SU-DHL-6 (cell line): ENCODE data around the gene GSDMA.
"Not testable (repeated sequence)": the region's sequence is repeated elsewhere in the genome, so short reads cannot be mapped to it uniquely, and the experiment has no call there.

Experiments used
- H2AFZ ChIP-seq: fragments of 200-600 bp; sonication (generic); 2 replicates; pipeline ENCODE4 v1.6.1; 2014; ENCODE audit warnings: low read depth, mild to moderate bottlenecking, moderate library complexity, mixed read lengths, antibody characterized with exemption, low read length; ENCODE audit not compliant: severe bottlenecking
- H3F3A ChIP-seq: fragments of 200-600 bp; shearing (Covaris generic); 2 replicates; pipeline ENCODE4 v1.6.0; 2016; ENCODE audit warnings: antibody characterized with exemption, mild to moderate bottlenecking; ENCODE audit not compliant: insufficient read depth
- H3K27ac ChIP-seq: fragments of 200-600 bp; sonication (generic); 2 replicates; pipeline ENCODE4 v1.5.1; 2016; ENCODE audit warnings: low read depth, mild to moderate bottlenecking, low read length, moderate library complexity, mixed read lengths
- H3K27me3 ChIP-seq: fragments of 200-600 bp; sonication (generic), shearing (Covaris generic); 2 replicates; pipeline ENCODE4 v1.6.0; 2014; ENCODE audit warnings: mild to moderate bottlenecking, low read length
- H3K36me3 ChIP-seq: fragments of 200-600 bp; sonication (generic); 2 replicates; pipeline ENCODE4 v1.6.1; 2014; ENCODE audit warnings: mild to moderate bottlenecking, low read length, mixed read lengths
- H3K4me2 ChIP-seq: fragments of 300-600, 200-600 bp; shearing (Covaris generic), sonication (generic); 2 replicates; pipeline ENCODE4 v1.6.0; 2014; ENCODE audit warnings: low read length, low read depth, mild to moderate bottlenecking; ENCODE audit not compliant: poor library complexity, severe bottlenecking
- H3K4me3 ChIP-seq: fragments of 200-600 bp; sonication (generic); 2 replicates; pipeline ENCODE4 v1.5.1; 2014; ENCODE audit warnings: antibody characterized with exemption, low read length, mild to moderate bottlenecking, mixed read lengths; ENCODE audit not compliant: insufficient read depth, poor library complexity, severe bottlenecking
- H3K79me2 ChIP-seq: fragments of 200-600 bp; sonication (generic); 2 replicates; pipeline ENCODE4 v1.6.1; 2014; ENCODE audit warnings: mild to moderate bottlenecking, low read length, moderate library complexity; ENCODE audit not compliant: insufficient read depth
- H3K9ac ChIP-seq: fragments of 200-600 bp; sonication (generic); 2 replicates; pipeline ENCODE4 v1.7.0; 2014; ENCODE audit warnings: mild to moderate bottlenecking, low read length
- H3K9me2 ChIP-seq: fragments of 200-600 bp; sonication (generic); replicated peaks from 2 replicates; pipeline ENCODE4 v1.6.1; 2014; ENCODE audit warnings: low read length; ENCODE audit not compliant: insufficient read depth
- H3K9me3 ChIP-seq: fragments of 200-600 bp; sonication (generic); 2 replicates; pipeline ENCODE4 v1.6.1; 2014; ENCODE audit warnings: low read length, mixed read lengths; ENCODE audit not compliant: insufficient read depth
- H4K20me1 ChIP-seq: fragments of 200-600 bp; sonication (generic); 2 replicates; pipeline ENCODE4 v1.6.1; 2014; ENCODE audit warnings: low read depth, mild to moderate bottlenecking, antibody characterized with exemption, low read length, moderate library complexity, mixed read lengths
- EZH2phosphoT487 ChIP-seq: fragments of 200-600 bp; sonication (generic), shearing (Covaris generic); conservative IDR thresholded peaks from 2 replicates; pipeline ENCODE4 v1.6.1; 2018; ENCODE audit warnings: mild to moderate bottlenecking, antibody characterized with exemption, low read length, moderate library complexity, mixed read lengths
- TF ChIP-seq, protein P1 (sequence below): fragments of 200-600 bp; sonication (generic); IDR thresholded peaks from one replicate; pipeline ENCODE4 v1.5.1; 2017; ENCODE audit warnings: antibody characterized with exemption, mild to moderate bottlenecking, low read length, moderate library complexity; ENCODE audit not compliant: insufficient read depth, poor library complexity, severe bottlenecking

Gene GSDMA

DNA sequence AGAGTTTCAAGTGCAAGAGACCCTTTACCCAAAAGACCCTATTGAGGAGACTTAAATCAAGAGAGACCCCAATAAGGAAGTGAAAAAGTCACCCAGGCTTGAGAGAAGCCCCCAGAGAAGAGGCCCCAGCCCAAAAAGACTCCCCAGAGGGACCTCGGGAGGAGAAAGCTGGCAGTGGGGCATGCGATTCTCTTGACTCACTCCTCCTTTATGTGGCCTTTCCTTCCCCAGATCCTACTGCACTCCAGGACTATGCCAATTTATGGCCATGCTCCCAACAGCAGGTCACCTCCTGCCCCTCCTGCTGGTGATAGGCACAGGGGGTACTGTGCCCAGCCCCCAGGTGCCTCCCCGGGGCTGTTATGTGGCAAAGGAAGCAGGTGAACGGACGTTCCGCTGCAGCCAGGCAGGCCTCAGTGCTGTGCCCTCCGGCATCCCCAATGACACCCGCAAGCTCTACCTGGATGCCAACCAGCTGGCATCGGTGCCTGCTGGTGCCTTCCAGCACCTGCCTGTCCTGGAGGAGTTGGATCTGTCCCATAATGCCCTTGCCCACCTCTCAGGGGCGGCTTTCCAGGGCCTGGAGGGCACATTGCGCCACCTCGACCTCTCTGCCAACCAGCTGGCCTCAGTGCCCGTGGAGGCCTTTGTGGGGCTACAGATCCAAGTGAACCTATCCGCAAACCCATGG lies 19.0 kb upstream of the GSDMA start:
- TF ChIP-seq, protein P1, sequence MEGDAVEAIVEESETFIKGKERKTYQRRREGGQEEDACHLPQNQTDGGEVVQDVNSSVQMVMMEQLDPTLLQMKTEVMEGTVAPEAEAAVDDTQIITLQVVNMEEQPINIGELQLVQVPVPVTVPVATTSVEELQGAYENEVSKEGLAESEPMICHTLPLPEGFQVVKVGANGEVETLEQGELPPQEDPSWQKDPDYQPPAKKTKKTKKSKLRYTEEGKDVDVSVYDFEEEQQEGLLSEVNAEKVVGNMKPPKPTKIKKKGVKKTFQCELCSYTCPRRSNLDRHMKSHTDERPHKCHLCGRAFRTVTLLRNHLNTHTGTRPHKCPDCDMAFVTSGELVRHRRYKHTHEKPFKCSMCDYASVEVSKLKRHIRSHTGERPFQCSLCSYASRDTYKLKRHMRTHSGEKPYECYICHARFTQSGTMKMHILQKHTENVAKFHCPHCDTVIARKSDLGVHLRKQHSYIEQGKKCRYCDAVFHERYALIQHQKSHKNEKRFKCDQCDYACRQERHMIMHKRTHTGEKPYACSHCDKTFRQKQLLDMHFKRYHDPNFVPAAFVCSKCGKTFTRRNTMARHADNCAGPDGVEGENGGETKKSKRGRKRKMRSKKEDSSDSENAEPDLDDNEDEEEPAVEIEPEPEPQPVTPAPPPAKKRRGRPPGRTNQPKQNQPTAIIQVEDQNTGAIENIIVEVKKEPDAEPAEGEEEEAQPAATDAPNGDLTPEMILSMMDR: no peak
- TF ChIP-seq EZH2phosphoT487: no peak
- Histone ChIP-seq H3K4me2 (no peak overlapping the region), H2AFZ (no peak overlapping the region), H3K27me3 (no peaks in the 10 kb centered on the region), H4K20me1 (no peaks in the 10 kb centered on the region), H3K4me3 (no peak overlapping the region), H3K9me2 (no peaks in the 10 kb centered on the region), H3K36me3 (no peaks in the 10 kb centered on the region), H3K9me3 (no peaks in the 10 kb centered on the region), H3K9ac (no peak overlapping the region), H3F3A (no peaks in the 10 kb centered on the region), H3K27ac (no peak overlapping the region), H3K79me2 (no peaks in the 10 kb centered on the region)

DNA sequence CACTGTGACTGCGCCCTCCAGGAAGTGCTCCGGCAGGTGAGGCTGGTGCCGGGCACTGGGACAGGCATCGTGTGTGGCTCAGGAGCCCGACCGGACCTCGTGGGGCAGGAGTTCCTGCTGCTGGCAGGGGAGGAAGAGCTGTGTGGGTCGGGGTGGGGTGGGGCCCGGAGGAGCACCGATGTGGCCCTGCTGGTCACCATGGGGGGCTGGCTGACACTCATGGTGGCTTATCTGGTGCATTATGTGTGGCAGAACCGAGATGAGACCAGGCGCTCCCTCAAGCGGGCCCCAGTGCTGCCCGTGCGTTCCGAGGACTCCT lies 18.5 kb upstream of the GSDMA start:
- Histone ChIP-seq H3F3A (no peaks in the 10 kb centered on the region), H3K9ac (no peak overlapping the region), H3K79me2 (no peaks in the 10 kb centered on the region), H3K9me2 (no peaks in the 10 kb centered on the region), H3K27ac (no peak overlapping the region), H3K27me3 (no peaks in the 10 kb centered on the region), H3K36me3 (no peaks in the 10 kb centered on the region), H3K4me3 (no peak overlapping the region), H4K20me1 (no peaks in the 10 kb centered on the region), H3K9me3 (no peaks in the 10 kb centered on the region), H2AFZ (no peak overlapping the region), H3K4me2 (no peak overlapping the region)
- TF ChIP-seq EZH2phosphoT487: no peak
- TF ChIP-seq, protein P1: no peak

DNA sequence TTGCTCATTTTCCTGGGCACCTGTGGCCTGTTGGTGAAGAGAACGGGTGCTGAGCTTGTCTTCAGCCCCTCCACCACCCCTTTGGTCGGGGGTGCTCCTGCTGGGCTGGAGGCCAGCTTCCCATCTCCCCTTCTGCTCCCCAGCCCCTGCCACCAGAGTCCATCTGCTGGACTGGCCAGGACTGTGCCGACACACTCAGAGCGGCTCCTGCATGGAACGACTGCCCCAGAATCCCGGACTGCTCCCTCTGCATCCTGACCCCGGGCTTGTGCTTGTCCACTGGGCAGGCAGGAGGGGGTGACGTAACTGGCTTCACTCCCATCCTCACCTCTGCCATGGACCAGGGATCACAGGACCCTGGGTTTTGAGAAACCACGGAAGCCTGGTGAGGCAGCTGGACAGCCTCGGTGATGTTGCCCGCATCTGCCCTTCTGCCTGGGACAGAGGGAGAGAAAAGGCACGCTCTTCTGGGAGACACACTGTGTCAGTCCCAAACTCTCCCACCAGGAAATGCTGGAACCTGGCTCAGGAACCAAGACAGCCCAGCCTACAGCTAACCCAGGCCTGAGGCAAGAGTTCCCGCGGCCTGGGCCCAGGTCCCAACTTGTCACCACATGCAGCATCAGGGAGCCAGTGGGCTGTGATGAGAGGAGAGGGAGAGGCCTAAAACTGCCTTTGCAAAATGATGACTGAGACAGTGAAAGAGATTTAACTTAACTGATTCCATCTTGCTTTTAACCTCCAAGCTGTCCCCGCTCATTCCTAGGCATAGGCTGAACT lies 16.1 kb upstream of the GSDMA start:
- no peak overlapping the region for H2AFZ ChIP-seq
- H3K9ac ChIP-seq: no peak overlapping the region

DNA sequence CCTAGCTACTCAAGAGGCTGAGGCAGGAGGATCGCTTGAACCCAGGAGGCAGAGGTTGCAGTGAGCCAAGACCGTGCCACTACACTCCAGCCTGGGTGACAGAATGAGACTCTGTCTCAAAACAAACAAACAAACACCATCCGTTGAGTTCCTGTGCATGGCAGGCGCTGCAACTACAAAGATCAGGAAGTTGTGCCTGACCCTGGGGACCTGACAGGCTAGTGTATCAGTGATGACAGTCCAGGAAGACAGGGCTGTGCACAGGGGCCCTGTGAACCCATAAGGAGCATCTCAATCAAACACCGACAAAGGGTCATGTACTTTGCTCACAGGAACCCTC lies 14.3 kb upstream of the GSDMA start:
- not testable (repeated sequence) for H4K20me1 ChIP-seq, H3F3A ChIP-seq, H3K79me2 ChIP-seq, H3K27me3 ChIP-seq, H3K36me3 ChIP-seq, H3K9me3 ChIP-seq, H3K4me2 ChIP-seq, H3K27ac ChIP-seq, H3K9me2 ChIP-seq, H3K4me3 ChIP-seq, H3K9ac ChIP-seq, H2AFZ ChIP-seq

More for the DNA sequence above, 16.1 kb upstream of the GSDMA start:
- Histone ChIP-seq H3K9me3 (no peaks in the 10 kb centered on the region), H3K36me3 (no peaks in the 10 kb centered on the region), H4K20me1 (no peaks in the 10 kb centered on the region), H3K9me2 (no peaks in the 10 kb centered on the region), H3K4me3 (no peak overlapping the region), H3K27ac (no peak overlapping the region), H3F3A (no peaks in the 10 kb centered on the region), H3K79me2 (no peaks in the 10 kb centered on the region), H3K4me2 (no peak overlapping the region), H3K27me3 (no peaks in the 10 kb centered on the region)
- TF ChIP-seq, protein P1: no peak
- no peak for TF ChIP-seq EZH2phosphoT487
